ENCODE results near the gene THBS2.

Gene THBS2

GRCh38 chr6:169236988-169237387 lies 16.7 kb downstream of the THBS2 start:
- Mint-ChIP-seq H3K4me3 (no peak overlapping the region), H3K9me3 (peaks cover 18 to 22% of the 10 kb centered on the region in 2 donors), H3K36me3 (peaks cover 4 to 5% of the 10 kb centered on the region in 2 donors), H3K4me1 (no peaks in the 10 kb centered on the region), H3K27ac (no peak overlapping the region), H3K27me3 (peaks cover 9 to 13% of the 10 kb centered on the region in 2 donors)
- DNase-seq (no peak), ATAC-seq (replicated peaks) (no peak)

GRCh38 chr6:169236545-169236944 lies 17.1 kb downstream of the THBS2 start:
- H3K27me3 Mint-ChIP-seq: peaks cover 9 to 13% of the 10 kb centered on the region in 2 donors
- ATAC-seq (replicated peaks) (no peak), DNase-seq (no peak)
- H3K36me3 Mint-ChIP-seq: peaks cover 4 to 5% of the 10 kb centered on the region in 2 donors
- H3K4me1 Mint-ChIP-seq: no peaks in the 10 kb centered on the region
- H3K9me3 Mint-ChIP-seq: peaks cover 18 to 22% of the 10 kb centered on the region in 2 donors
- H3K4me3 Mint-ChIP-seq: no peak overlapping the region
- no peak overlapping the region for H3K27ac Mint-ChIP-seq

GRCh38 chr6:169235286-169235685 lies 18.4 kb downstream of the THBS2 start:
- peaks cover 4 to 5% of the 10 kb centered on the region in 2 donors for H3K36me3 Mint-ChIP-seq
- H3K27me3 Mint-ChIP-seq: peaks cover 5% of the 10 kb centered on the region in 2 donors
- H3K9me3 Mint-ChIP-seq: peaks cover 18 to 22% of the 10 kb centered on the region in 2 donors
- ATAC-seq (replicated peaks) (no peak), DNase-seq (no peak)
- no peaks in the 10 kb centered on the region for H3K4me1 Mint-ChIP-seq
- no peak overlapping the region for H3K27ac Mint-ChIP-seq
- no peak overlapping the region for H3K4me3 Mint-ChIP-seq

GRCh38 chr6:169234634-169235033 lies 19.0 kb downstream of the THBS2 start:
- Mint-ChIP-seq H3K27me3 (peaks cover 5% of the 10 kb centered on the region in 2 donors), H3K9me3 (peaks cover 18 to 22% of the 10 kb centered on the region in 2 donors), H3K4me3 (no peak overlapping the region), H3K4me1 (no peaks in the 10 kb centered on the region), H3K36me3 (peaks cover 4 to 5% of the 10 kb centered on the region in 2 donors), H3K27ac (no peak overlapping the region)
- no peak for DNase-seq
- no peak for ATAC-seq (replicated peaks)

DNA sequence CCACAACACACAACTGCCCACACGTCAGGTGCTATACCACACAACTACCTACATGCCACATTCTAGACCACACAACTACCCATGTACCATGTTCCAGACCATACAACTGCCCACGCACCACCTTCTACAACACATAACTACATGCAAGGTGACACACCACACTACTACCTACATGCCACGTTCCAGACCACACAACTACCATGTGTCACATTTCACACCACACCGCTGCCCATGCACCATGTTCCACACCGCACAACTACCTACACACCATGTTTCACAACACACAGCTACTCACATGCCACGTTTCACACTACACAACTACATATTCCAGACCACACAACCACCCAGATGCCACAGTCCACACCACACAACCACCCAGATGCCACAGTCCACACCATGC lies 19.8 kb downstream of the THBS2 start:
- Mint-ChIP-seq H3K27me3 (peaks cover 0 to 5% of the 10 kb centered on the region in 2 donors), H3K27ac (no peak overlapping the region), H3K4me3 (no peak overlapping the region), H3K36me3 (peaks cover 4 to 5% of the 10 kb centered on the region in 2 donors), H3K9me3 (peaks cover 18 to 22% of the 10 kb centered on the region in 2 donors), H3K4me1 (peaks cover 0 to 1% of the 10 kb centered on the region in 2 donors)
- DNase-seq (no peak), ATAC-seq (replicated peaks) (no peak)

DNA sequence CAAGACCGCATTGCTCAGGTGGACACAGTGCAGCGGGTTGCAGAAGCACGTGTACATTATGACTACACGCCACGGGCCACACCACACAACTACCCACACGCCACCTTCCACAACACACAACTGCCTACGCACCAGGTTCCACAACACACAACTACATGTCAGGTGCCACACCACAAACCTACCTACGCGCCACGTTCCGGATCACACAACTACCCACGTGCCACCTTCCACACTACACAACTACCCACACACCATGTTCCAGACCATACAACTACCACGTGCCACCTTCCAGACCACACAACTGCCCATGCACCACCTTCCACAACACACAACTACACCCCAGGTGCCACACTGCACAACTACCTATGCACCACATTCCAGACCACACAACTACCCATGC lies 20.5 kb downstream of the THBS2 start:
- peaks cover 4 to 5% of the 10 kb centered on the region in 2 donors for H3K36me3 Mint-ChIP-seq
- no peak for DNase-seq
- H3K4me1 Mint-ChIP-seq: peaks cover 0 to 1% of the 10 kb centered on the region in 2 donors
- H3K4me3 Mint-ChIP-seq: no peak overlapping the region
- H3K27ac Mint-ChIP-seq: no peak overlapping the region
- peaks cover 18 to 22% of the 10 kb centered on the region in 2 donors for H3K9me3 Mint-ChIP-seq
- no peak for ATAC-seq (replicated peaks)
- peaks cover 0 to 5% of the 10 kb centered on the region in 2 donors for H3K27me3 Mint-ChIP-seq

- no peak overlapping the region for H3K4me3 Mint-ChIP-seq
- peaks cover 0 to 5% of the 10 kb centered on the region in 2 donors for H3K27me3 Mint-ChIP-seq
- H3K36me3 Mint-ChIP-seq: peaks cover 4 to 5% of the 10 kb centered on the region in 2 donors
- DNase-seq (no peak), ATAC-seq (replicated peaks) (no peak)
- H3K4me1 Mint-ChIP-seq: peaks cover 0 to 1% of the 10 kb centered on the region in 2 donors
- no peak overlapping the region for H3K27ac Mint-ChIP-seq
- peaks cover 18 to 22% of the 10 kb centered on the region in 2 donors for H3K9me3 Mint-ChIP-seq
Measured at GRCh38 chr6:169232507-169232931, 21.1 kb downstream of the THBS2 start.

- ATAC-seq (replicated peaks): no peak
- H3K27ac Mint-ChIP-seq: no peak overlapping the region
- peaks cover 4 to 5% of the 10 kb centered on the region in 2 donors for H3K36me3 Mint-ChIP-seq
- H3K4me3 Mint-ChIP-seq: no peak overlapping the region
- H3K27me3 Mint-ChIP-seq: peaks cover under 1 to 5% of the 10 kb centered on the region in 2 donors
- peaks cover 18 to 22% of the 10 kb centered on the region in 2 donors for H3K9me3 Mint-ChIP-seq
- DNase-seq: no peak
- peaks cover 0 to 1% of the 10 kb centered on the region in 2 donors for H3K4me1 Mint-ChIP-seq
Measured at GRCh38 chr6:169231790-169232506, 21.7 kb downstream of the THBS2 start.

DNA sequence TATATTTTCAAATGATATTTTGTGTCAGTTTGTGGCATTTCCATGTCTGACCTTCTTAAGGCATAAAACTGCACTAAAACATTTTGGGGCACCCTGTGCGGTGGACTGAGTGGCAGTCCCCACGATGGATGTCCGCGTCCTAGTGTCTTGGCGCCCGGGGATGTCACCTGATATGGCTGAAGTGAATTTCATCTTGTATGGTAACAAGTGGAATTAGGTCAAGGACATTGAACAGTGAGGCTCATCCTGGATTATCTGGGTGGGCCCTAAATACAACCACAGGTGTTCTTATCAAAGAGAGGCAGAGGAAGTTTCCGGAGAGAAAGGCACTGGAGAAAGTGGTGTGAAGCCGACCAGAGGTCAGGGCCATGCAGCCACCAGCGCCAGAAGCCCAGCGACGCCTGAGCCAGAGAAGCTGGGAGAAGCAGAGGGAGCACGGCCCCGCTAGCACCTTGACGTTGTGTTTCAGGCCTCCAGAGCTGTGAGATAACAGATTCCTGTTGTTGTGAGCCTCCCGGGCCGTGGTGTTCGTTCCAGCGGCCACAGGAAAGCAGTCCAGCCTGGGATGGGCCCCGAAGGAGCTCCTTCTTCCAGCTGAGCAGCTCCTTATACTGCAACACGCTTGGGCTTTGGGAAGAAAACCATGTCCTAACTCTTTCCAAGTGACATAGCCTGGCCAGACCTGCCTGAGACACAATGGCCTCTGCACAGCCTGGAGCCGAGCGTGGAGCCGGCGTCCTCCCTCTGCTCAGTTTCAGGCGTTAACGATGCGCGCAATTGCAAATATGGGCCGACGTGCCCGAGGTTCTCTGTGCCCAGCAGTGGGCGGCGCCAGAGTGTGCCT lies 22.5 kb downstream of the THBS2 start:
- peaks cover 4 to 5% of the 10 kb centered on the region in 2 donors for H3K36me3 Mint-ChIP-seq
- DNase-seq (no peak), ATAC-seq (replicated peaks) (no peak)
- H3K27me3 Mint-ChIP-seq: peaks cover 5 to 6% of the 10 kb centered on the region in 2 donors
- H3K27ac Mint-ChIP-seq: no peak overlapping the region
- H3K9me3 Mint-ChIP-seq: peaks cover 17 to 18% of the 10 kb centered on the region in 2 donors
- H3K4me3 Mint-ChIP-seq: no peak overlapping the region
- peaks cover 0 to 1% of the 10 kb centered on the region in 2 donors for H3K4me1 Mint-ChIP-seq

DNA sequence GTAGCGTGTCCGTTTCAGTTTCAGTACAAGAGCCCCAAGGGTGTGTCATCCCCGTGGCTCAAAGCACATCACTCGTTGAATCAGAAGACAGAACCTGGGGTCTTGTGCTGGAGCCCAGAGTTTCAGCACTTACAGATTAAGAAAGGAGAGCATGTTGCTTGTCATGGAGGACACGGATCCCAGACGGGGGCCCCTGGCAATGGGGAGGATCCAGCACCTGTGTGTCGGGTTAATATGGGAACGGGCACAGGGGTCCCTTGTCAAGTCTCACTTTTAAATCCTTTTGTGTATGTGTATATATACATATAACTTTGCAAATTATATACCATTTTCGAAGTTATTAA lies 23.4 kb downstream of the THBS2 start:
- ATAC-seq (replicated peaks) (no peak), DNase-seq (no peak)
- Mint-ChIP-seq H3K27ac (no peak overlapping the region), H3K36me3 (peaks cover 4 to 5% of the 10 kb centered on the region in 2 donors), H3K4me3 (no peak overlapping the region), H3K9me3 (peaks cover 16 to 18% of the 10 kb centered on the region in 2 donors), H3K27me3 (peaks cover 5 to 6% of the 10 kb centered on the region in 2 donors), H3K4me1 (peaks cover 0 to 1% of the 10 kb centered on the region in 2 donors)

DNA sequence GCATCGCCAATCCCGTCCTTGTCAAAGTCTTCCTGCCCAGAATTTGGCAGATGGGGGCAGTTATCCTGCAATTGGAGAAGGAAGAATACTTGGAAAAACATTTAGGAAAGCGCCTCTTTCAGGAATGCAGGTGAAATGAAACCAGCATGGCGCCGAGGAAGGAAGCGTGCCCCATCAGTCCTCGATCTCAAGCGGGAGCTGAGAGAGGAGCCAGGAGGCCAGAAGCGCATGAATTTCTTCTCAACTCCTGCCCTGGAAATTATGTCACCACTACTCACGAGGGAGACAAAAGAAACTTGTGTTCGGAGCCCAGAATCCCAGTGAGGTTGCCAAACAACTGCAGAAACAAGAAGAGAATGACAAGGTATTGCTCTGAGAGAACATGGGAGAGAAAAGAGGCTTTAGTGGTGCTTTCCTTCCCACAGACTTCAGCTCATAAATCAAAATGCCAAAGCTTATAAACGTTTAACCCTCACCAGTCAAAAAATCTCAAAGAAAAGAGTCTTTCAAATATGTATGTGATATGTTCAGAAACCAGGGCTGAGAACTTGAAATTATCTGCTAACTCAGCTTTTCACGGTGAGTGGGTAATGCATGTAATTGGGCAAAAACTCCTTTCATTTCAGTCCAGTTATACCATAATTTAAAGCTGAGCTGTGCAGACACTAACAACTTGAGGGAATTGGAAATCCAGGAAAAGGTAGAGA lies 23.9 kb downstream of the THBS2 start:
- ATAC-seq (replicated peaks): no peak
- Mint-ChIP-seq H3K9me3 (peaks cover 16 to 18% of the 10 kb centered on the region in 2 donors), H3K27me3 (peaks cover 9 to 11% of the 10 kb centered on the region in 2 donors), H3K36me3 (peaks cover 4 to 5% of the 10 kb centered on the region in 2 donors), H3K27ac (no peak overlapping the region), H3K4me3 (no peak overlapping the region), H3K4me1 (peaks cover 0 to 1% of the 10 kb centered on the region in 2 donors)
- DNase-seq: no peak

- no peak overlapping the region for H3K4me3 Mint-ChIP-seq
- H3K27me3 Mint-ChIP-seq: peaks cover 13 to 14% of the 10 kb centered on the region in 2 donors
- no peak overlapping the region for H3K27ac Mint-ChIP-seq
- H3K9me3 Mint-ChIP-seq: peaks cover 0 to 3% of the 10 kb centered on the region in 2 donors
- peaks cover 0 to 1% of the 10 kb centered on the region in 2 donors for H3K4me1 Mint-ChIP-seq
- ATAC-seq (replicated peaks) (no peak), DNase-seq (no peak)
- H3K36me3 Mint-ChIP-seq: no peaks in the 10 kb centered on the region
Measured at GRCh38 chr6:169227116-169227515, 26.5 kb downstream of the THBS2 start.

DNA sequence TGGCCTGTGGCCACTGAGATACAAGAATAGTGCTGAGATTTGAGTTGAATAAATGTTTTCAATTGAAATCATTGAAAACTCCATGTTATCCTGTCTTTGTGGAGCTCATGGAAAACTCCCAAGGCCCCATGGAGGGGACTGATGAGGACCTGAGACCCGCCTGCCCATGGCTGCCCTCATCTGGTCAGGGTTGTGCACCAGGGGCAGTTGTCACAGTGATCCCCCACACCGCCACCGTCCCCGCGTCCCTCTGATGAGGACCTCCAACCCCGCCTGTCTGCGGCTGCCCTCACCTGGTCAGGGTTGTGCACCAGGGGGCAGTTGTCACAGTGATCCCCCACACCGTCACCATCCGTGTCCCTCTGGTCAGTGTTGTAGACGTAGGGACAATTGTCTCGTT lies 27.8 kb downstream of the THBS2 start:
- peaks cover 13 to 14% of the 10 kb centered on the region in 2 donors for H3K27me3 Mint-ChIP-seq
- ATAC-seq (replicated peaks): no peak
- H3K4me3 Mint-ChIP-seq: no peak overlapping the region
- peaks cover 0 to 3% of the 10 kb centered on the region in 2 donors for H3K9me3 Mint-ChIP-seq
- H3K36me3 Mint-ChIP-seq: no peaks in the 10 kb centered on the region
- H3K27ac Mint-ChIP-seq: no peak overlapping the region
- no peak for DNase-seq
- H3K4me1 Mint-ChIP-seq: peaks cover 0 to 1% of the 10 kb centered on the region in 2 donors

GRCh38 chr6:169225131-169225576 lies 28.5 kb downstream of the THBS2 start:
- H3K27me3 Mint-ChIP-seq: peaks cover 13 to 14% of the 10 kb centered on the region in 2 donors
- H3K4me1 Mint-ChIP-seq: peaks cover 0 to 1% of the 10 kb centered on the region in 2 donors
- no peak overlapping the region for H3K27ac Mint-ChIP-seq
- H3K4me3 Mint-ChIP-seq: no peak overlapping the region
- H3K9me3 Mint-ChIP-seq: peaks cover 0 to 3% of the 10 kb centered on the region in 2 donors
- DNase-seq: no peak
- no peaks in the 10 kb centered on the region for H3K36me3 Mint-ChIP-seq
- ATAC-seq (replicated peaks): no peak

Measured in stimulated activated naive B cell treated with anti-CD40 and anti-IgM and Interleukin-4, amounts not matched to agents 10 μg/mL and 1 μg/mL and 100 μg/mL, for 72 hours (primary cell).